MM.1S (cell line): ENCODE measurements around the gene CAPN15.

Source experiments
- DNase-seq: peaks from one replicate; pipeline ENCODE4 v3.0.0-alpha.2; 2015
- H2AFZ ChIP-seq: fragments of 300-600 bp; sonication (generic); 2 replicates; pipeline ENCODE4 v1.6.0; 2016; ENCODE audit warnings: antibody characterized with exemption, low read length
- H3F3A ChIP-seq: fragments of 300-600 bp; sonication (generic); 2 replicates; pipeline ENCODE4 v1.6.1; 2016; ENCODE audit warnings: mild to moderate bottlenecking, antibody characterized with exemption, low read length, moderate library complexity, mixed read lengths; ENCODE audit not compliant: insufficient read depth
- H3K27ac ChIP-seq: fragments of 300-600 bp; sonication (generic); 2 replicates; pipeline ENCODE4 v1.5.1; 2016; ENCODE audit warnings: mild to moderate bottlenecking, low read length
- H3K27me3 ChIP-seq: fragments of 300-600 bp; sonication (generic); replicated peaks from 2 replicates; pipeline ENCODE4 v1.6.0; 2016; ENCODE audit warnings: low read length; ENCODE audit not compliant: insufficient read depth
- H3K36me3 ChIP-seq: fragments of 300-600 bp; sonication (generic); replicated peaks from 2 replicates; pipeline ENCODE4 v1.6.1; 2016; ENCODE audit warnings: mild to moderate bottlenecking, low read length, mixed read lengths; ENCODE audit not compliant: insufficient read depth
- H3K4me1 ChIP-seq: fragments of 300-600 bp; sonication (generic); 2 replicates; pipeline ENCODE4 v1.6.1; 2016; ENCODE audit warnings: low read length, mixed read lengths
- H3K4me2 ChIP-seq: fragments of 300-600 bp; sonication (generic); 2 replicates; pipeline ENCODE4 v1.6.0; 2016; ENCODE audit warnings: low read depth, low read length
- H3K4me3 ChIP-seq: fragments of 300-600 bp; sonication (generic); 2 replicates; pipeline ENCODE4 v1.5.1; 2016; ENCODE audit warnings: low read length, mixed read lengths
- H3K79me2 ChIP-seq: fragments of 300-600 bp; sonication (generic); 2 replicates; pipeline ENCODE4 v1.6.1; 2016; ENCODE audit warnings: mixed run types, low read length, mixed read lengths
- H3K9ac ChIP-seq: fragments of 300-600 bp; sonication (generic); 2 replicates; pipeline ENCODE4 v1.6.1; 2016; ENCODE audit warnings: low read length, mixed read lengths
- H3K9me2 ChIP-seq: fragments of 300-600 bp; sonication (generic); replicated peaks from 2 replicates; pipeline ENCODE4 v1.6.1; 2016; ENCODE audit warnings: mild to moderate bottlenecking, low read length, mixed read lengths; ENCODE audit not compliant: insufficient read depth
- H3K9me3 ChIP-seq: fragments of 300-600 bp; sonication (generic); replicated peaks from 2 replicates; pipeline ENCODE4 v1.6.1; 2016; ENCODE audit warnings: mild to moderate bottlenecking, low read length, mixed read lengths; ENCODE audit not compliant: insufficient read depth
- H4K20me1 ChIP-seq: fragments of 300-600 bp; sonication (generic); 2 replicates; pipeline ENCODE4 v1.6.1; 2016; ENCODE audit warnings: mild to moderate bottlenecking, low read length, moderate library complexity, mixed read lengths; ENCODE audit not compliant: insufficient read depth
- EZH2 ChIP-seq: fragments of 300-600 bp; sonication (generic); optimal IDR thresholded peaks from 2 replicates; pipeline ENCODE3; 2017; ENCODE audit warnings: low read depth, mild to moderate bottlenecking, antibody characterized with exemption, low read length, mixed read lengths
- EZH2phosphoT487 ChIP-seq: fragments of 300-600 bp; sonication (generic); IDR thresholded peaks from 2 replicates; pipeline ENCODE4 v1.6.1; 2018; ENCODE audit warnings: antibody characterized with exemption, low read length
- TF ChIP-seq, protein P1 (sequence below): fragments of 300-600 bp; sonication (generic); IDR thresholded peaks from 2 replicates; pipeline ENCODE4 v1.5.1; 2016; ENCODE audit warnings: antibody characterized with exemption, low read length, mixed read lengths

The CAPN15 gene

DNA sequence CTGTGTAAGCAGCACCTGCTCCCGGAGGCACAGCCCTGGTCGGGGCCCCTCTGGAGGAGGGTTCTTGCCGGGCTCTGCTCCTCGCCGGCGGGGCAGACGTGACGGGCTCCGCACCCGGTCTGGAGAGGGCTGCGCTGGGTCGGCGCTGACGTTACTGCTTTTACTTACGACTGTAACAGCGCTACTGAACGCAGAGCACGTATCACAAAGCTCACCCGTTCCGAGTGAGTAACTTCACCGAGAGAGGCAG lies 61.1 kb downstream of the CAPN15 start:
- H2AFZ ChIP-seq: peak overlapping the region; percentile 17; the same call in 1 of the 2 replicates
- peaks cover 53% of the 10 kb centered on the region for H3K79me2 ChIP-seq
- H3K36me3 ChIP-seq: no peaks in the 10 kb centered on the region
- TF ChIP-seq EZH2phosphoT487 (no peak), EZH2 (no peak)
- TF ChIP-seq, protein P1, sequence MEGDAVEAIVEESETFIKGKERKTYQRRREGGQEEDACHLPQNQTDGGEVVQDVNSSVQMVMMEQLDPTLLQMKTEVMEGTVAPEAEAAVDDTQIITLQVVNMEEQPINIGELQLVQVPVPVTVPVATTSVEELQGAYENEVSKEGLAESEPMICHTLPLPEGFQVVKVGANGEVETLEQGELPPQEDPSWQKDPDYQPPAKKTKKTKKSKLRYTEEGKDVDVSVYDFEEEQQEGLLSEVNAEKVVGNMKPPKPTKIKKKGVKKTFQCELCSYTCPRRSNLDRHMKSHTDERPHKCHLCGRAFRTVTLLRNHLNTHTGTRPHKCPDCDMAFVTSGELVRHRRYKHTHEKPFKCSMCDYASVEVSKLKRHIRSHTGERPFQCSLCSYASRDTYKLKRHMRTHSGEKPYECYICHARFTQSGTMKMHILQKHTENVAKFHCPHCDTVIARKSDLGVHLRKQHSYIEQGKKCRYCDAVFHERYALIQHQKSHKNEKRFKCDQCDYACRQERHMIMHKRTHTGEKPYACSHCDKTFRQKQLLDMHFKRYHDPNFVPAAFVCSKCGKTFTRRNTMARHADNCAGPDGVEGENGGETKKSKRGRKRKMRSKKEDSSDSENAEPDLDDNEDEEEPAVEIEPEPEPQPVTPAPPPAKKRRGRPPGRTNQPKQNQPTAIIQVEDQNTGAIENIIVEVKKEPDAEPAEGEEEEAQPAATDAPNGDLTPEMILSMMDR: no peak
- peak; percentile 53 for DNase-seq
- peak overlapping the region; percentile 99 for H3K27ac ChIP-seq
- no peaks in the 10 kb centered on the region for H3K9me3 ChIP-seq
- peak overlapping the region; percentile 97 for H3K9ac ChIP-seq
- H3K27me3 ChIP-seq: no peaks in the 10 kb centered on the region
- peak overlapping the region; percentile 91 for H3K4me2 ChIP-seq
- peak overlapping the region; percentile 99 for H3K4me3 ChIP-seq
- H4K20me1 ChIP-seq: no peaks in the 10 kb centered on the region
- peaks cover 9% of the 10 kb centered on the region; the same call in 1 of the 2 replicates for H3F3A ChIP-seq
- peaks cover 8% of the 10 kb centered on the region for H3K4me1 ChIP-seq
- H3K9me2 ChIP-seq: no peaks in the 10 kb centered on the region

GRCh38 chr16:588889-589657 lies 61.6 kb downstream of the CAPN15 start:
- H3K9ac ChIP-seq: peak overlapping the region; percentile 97
- H4K20me1 ChIP-seq: no peaks in the 10 kb centered on the region
- peaks cover 8% of the 10 kb centered on the region for H3K4me1 ChIP-seq

GRCh38 chr16:589658-590187 lies 62.2 kb downstream of the CAPN15 start, which contains the start of gene RAB40C:
Gene RAB40C (plus strand): TSS chr16:590066. CDS start chr16:590292, 226 bp downstream.
- peak; percentile 98 for DNase-seq
- Histone ChIP-seq H3K4me1 (peaks cover 8% of the 10 kb centered on the region), H3K36me3 (no peaks in the 10 kb centered on the region), H3K4me2 (peak within 1 kb of the TSS; percentile 98), H3K79me2 (peaks cover 64% of the 10 kb centered on the region), H3K4me3 (peak within 1 kb of the TSS; percentile 99), H3F3A (peaks cover 9% of the 10 kb centered on the region; the same call in 1 of the 2 replicates), H3K9me3 (no peaks in the 10 kb centered on the region), H3K9me2 (no peaks in the 10 kb centered on the region), H4K20me1 (no peaks in the 10 kb centered on the region), H3K27me3 (no peaks in the 10 kb centered on the region), H2AFZ (peak within 1 kb of the TSS; percentile 93), H3K9ac (peak within 1 kb of the TSS; percentile 97), H3K27ac (peak within 1 kb of the TSS; percentile 99)
- no peak for TF ChIP-seq EZH2phosphoT487
- TF ChIP-seq, protein P1: no peak
- no peak for TF ChIP-seq EZH2

More at GRCh38 chr16:588889-589657, 61.6 kb downstream of the CAPN15 start:
- peak overlapping the region; percentile 93 for H2AFZ ChIP-seq
- H3K79me2 ChIP-seq: peaks cover 58% of the 10 kb centered on the region
- H3K9me2 ChIP-seq: no peaks in the 10 kb centered on the region
- peak; percentile 95 for DNase-seq
- peak overlapping the region; percentile 99 for H3K4me3 ChIP-seq
- no peaks in the 10 kb centered on the region for H3K27me3 ChIP-seq
- no peaks in the 10 kb centered on the region for H3K36me3 ChIP-seq
- H3K9me3 ChIP-seq: no peaks in the 10 kb centered on the region
- TF ChIP-seq EZH2 (no peak), EZH2phosphoT487 (no peak)
- TF ChIP-seq, protein P1: no peak
- peak overlapping the region; percentile 91 for H3K4me2 ChIP-seq
- H3K27ac ChIP-seq: peak overlapping the region; percentile 99
- H3F3A ChIP-seq: peaks cover 9% of the 10 kb centered on the region; the same call in 1 of the 2 replicates
